ENCODE data around the gene AK9. TPM values are rescaled to one million over a fixed set of nuclear protein-coding genes. Genes with fewer than 3 reads are reported as not detected.
"Not testable (repeated sequence)": the region's sequence is repeated elsewhere in the genome, so short reads cannot be mapped to it uniquely, and the experiment has no call there.

AK9 gene
- total RNA-seq, 2 experiments from 2014 or later, result 2.9 to 3.1 TPM

DNA sequence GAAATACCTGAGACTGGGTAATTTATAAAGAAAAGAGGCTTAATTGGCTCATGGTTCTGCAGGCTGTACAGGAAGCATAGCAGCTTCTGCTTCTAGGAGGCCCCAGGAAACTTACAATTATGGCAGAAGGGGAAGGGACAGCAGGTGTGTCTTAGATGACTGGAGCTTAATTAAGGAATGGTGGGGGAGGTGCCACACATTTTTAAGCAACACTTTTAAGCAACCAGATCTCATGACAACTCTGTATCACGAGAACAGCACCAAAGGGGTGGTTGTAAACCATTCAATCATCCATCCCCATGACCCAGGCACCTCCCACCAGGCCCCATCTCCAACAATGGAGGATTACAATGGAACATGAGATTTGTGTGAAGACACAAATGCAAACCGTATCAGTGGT is 27.0 kb upstream of the AK9 start:
- no peak for DNase-seq
- no peaks in the 10 kb centered on the region for H3K27me3 Mint-ChIP-seq (ENCODE audit: low read depth)
- CTCF ChIA-PET, result interaction anchor here (1.2 kb wide), 1 partner anchor 322 kb away, joined by 7 read pairs; no protein-coding TSS in a partner anchor
- H3K4me1 Mint-ChIP-seq (ENCODE audit: low read depth), result no peaks in the 10 kb centered on the region
- no peak overlapping the region for H3K4me3 Mint-ChIP-seq
- no peaks in the 10 kb centered on the region for H3K9me3 Mint-ChIP-seq (ENCODE audit: insufficient read depth)
- POLR2A ChIA-PET, result no interaction called here
- ATAC-seq, result no peak
- H3K27ac Mint-ChIP-seq, result no peak overlapping the region
- H3K36me3 Mint-ChIP-seq (ENCODE audit: low read depth), result peaks cover 2% of the 10 kb centered on the region

DNA sequence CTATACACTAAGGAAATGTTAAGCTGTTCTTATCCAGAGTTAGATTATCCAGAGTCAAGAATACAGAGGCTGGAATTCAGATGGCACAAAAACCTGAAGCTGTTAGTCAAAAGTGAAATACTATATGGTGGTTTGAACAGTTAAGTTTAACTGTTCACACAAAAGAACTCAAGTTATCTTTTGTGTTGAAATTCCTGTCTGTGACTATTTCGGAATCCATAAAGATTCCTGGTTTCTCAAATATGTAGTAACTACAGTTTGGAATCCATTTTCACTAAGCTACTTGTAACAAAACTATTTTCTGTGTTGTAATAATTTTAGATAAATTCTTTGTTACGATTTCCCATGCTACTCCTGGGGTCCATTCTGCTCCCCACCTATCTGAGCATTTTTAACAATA is 24.6 kb upstream of the AK9 start:
- H3K4me1 Mint-ChIP-seq (ENCODE audit: low read depth), result no peaks in the 10 kb centered on the region
- POLR2A ChIA-PET, result no interaction called here
- peaks cover 2% of the 10 kb centered on the region for H3K36me3 Mint-ChIP-seq (ENCODE audit: low read depth)
- H3K27me3 Mint-ChIP-seq (ENCODE audit: low read depth), result no peaks in the 10 kb centered on the region
- DNase-seq (no peak), ATAC-seq (no peak)
- CTCF ChIA-PET, result interaction anchor here (1.2 to 3.1 kb wide), 3 partner anchors 10 to 324 kb away, joined by 5 to 31 read pairs (median 7); no protein-coding TSS in a partner anchor
- H3K27ac Mint-ChIP-seq, result no peak overlapping the region
- no peaks in the 10 kb centered on the region for H3K9me3 Mint-ChIP-seq (ENCODE audit: insufficient read depth)
- H3K4me3 Mint-ChIP-seq, result no peak overlapping the region

DNA sequence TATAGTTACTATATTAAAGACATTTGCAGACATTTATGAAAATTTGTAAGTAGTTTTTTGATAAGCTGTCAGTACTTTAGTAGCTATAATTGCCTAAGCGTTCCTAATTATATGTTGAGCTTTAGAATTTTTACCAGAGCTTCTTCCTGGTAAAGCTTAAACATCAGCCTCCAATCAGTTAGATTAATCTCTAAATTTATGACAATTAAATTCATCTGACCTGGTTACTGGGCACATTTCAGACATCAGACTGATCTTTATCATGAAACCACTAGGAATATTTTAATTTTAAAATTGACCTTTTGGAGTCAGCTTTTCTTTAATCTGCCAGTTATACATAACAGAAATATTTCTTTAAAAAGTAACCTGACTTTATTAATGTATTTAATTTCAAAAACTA is 23.6 kb upstream of the AK9 start:
- Mint-ChIP-seq H3K36me3 (ENCODE audit: low read depth) (peaks cover 2% of the 10 kb centered on the region), H3K27me3 (ENCODE audit: low read depth) (no peaks in the 10 kb centered on the region), H3K4me3 (no peak overlapping the region), H3K9me3 (ENCODE audit: insufficient read depth) (no peaks in the 10 kb centered on the region), H3K27ac (no peak overlapping the region), H3K4me1 (ENCODE audit: low read depth) (no peaks in the 10 kb centered on the region)
- DNase-seq (no peak), ATAC-seq (no peak)
- ChIA-PET POLR2A (no interaction called here), CTCF (interaction anchor here (1.2 to 3.1 kb wide), 3 partner anchors 9 to 325 kb away, joined by 5 to 31 read pairs (median 7); no protein-coding TSS in a partner anchor)

DNA sequence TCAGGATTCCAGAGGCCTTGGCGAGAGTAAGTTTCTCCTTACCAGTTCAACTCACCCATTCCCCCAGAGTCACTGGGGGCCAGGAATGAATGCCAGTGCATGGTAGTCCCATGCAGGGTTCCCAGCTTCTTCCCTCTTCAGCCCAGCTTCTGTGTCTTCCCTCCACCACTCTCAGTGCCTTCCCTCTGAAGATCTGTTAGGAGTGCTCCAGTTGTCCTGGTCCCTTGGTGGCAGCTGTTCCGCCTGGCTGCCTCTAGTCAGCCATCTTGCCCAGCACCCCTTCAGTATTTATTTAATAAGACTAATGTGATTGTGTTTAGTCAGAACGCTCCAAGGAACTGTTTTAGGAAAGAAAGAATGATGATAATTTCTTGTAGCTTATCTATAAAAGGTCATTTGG is 23.2 kb upstream of the AK9 start:
- H3K27me3 Mint-ChIP-seq (ENCODE audit: low read depth), result no peaks in the 10 kb centered on the region
- H3K9me3 Mint-ChIP-seq (ENCODE audit: insufficient read depth), result no peaks in the 10 kb centered on the region
- no peaks in the 10 kb centered on the region for H3K4me1 Mint-ChIP-seq (ENCODE audit: low read depth)
- CTCF ChIA-PET, result interaction anchor here (1.2 to 3.1 kb wide), 2 partner anchors 69 to 326 kb away, joined by 5 to 31 read pairs; no protein-coding TSS in a partner anchor
- ATAC-seq (no peak), DNase-seq (no peak)
- POLR2A ChIA-PET, result no interaction called here
- peaks cover 2% of the 10 kb centered on the region for H3K36me3 Mint-ChIP-seq (ENCODE audit: low read depth)
- H3K27ac Mint-ChIP-seq, result no peak overlapping the region
- H3K4me3 Mint-ChIP-seq, result no peak overlapping the region

DNA sequence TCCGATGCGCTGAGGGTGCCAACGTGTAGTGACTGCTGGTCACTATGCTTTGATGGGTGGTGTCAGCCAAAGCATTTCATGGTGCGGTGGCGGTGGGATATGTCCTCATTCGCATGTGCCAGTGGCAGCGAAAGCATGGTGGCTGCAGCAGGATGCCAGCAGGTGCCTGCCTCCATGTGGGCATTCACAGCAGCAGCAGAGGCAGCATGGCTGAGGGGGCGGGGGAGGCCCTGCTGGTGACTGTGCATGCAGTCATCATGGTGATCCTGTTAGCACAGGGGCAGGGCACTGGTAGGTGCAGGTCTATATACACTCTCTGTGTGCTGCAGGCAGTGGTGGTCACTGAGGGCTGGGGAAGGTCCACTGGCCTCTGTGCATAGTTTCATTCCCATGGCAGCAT is 22.1 kb upstream of the AK9 start:
- Mint-ChIP-seq H3K4me3 (no peak overlapping the region), H3K27me3 (ENCODE audit: low read depth) (no peaks in the 10 kb centered on the region), H3K9me3 (ENCODE audit: insufficient read depth) (no peaks in the 10 kb centered on the region), H3K27ac (no peak overlapping the region), H3K36me3 (ENCODE audit: low read depth) (peaks cover 4% of the 10 kb centered on the region), H3K4me1 (ENCODE audit: low read depth) (no peaks in the 10 kb centered on the region)
- POLR2A ChIA-PET, result no interaction called here
- CTCF ChIA-PET, result interaction anchor here (5.4 kb wide), 1 partner anchor 326 kb away, joined by 42 read pairs; no protein-coding TSS in a partner anchor
- no peak for ATAC-seq
- DNase-seq, result no peak

DNA sequence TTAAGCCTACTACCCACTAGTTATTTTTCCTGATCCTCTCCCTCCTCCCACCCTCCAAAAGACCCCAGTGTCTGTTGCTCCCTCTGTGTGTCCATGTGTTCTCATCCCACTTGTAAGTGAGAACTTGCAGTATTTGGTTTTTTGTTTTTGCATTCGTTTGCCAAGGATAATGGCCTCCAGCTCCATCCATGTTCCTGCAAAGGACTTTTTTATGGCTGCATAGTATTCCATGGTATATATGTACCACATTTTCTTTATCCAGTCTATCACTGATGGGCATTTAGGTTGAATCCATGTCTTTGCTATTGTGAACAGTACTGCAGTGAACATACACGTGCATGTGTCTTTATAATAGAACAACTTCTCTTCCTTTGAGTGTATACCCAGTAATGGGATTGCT is 17.1 kb upstream of the AK9 start:
- H3K27ac Mint-ChIP-seq; DNase-seq; POLR2A ChIA-PET; H3K4me1 Mint-ChIP-seq (ENCODE audit: low read depth); H3K36me3 Mint-ChIP-seq (ENCODE audit: low read depth); H3K27me3 Mint-ChIP-seq (ENCODE audit: low read depth); ATAC-seq; H3K9me3 Mint-ChIP-seq (ENCODE audit: insufficient read depth); H3K4me3 Mint-ChIP-seq: not testable (repeated sequence)
- CTCF ChIA-PET, result interaction anchor here (5.4 kb wide), 1 partner anchor 331 kb away, joined by 42 read pairs; no protein-coding TSS in a partner anchor

DNA sequence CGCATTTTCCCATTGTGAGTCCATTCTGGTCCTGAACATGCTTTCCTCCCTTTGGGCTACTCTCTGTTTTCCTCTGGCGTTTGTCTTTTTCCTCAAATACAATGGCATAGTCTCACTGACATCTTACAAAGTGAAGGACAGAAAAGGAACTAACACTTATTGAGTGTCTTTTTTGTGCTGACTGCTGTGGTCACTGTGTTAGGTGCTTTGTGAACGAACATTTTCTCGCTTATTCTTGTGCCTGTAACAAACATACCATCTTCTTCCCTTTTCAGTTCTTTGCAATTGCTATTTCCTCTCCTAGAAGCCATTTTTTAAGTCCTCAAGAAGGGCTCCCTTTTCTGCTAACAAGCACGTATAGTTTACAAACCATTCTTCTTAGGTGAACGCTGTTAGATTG is 15.5 kb upstream of the AK9 start:
- peaks cover 9% of the 10 kb centered on the region for H3K4me1 Mint-ChIP-seq (ENCODE audit: low read depth)
- H3K9me3 Mint-ChIP-seq (ENCODE audit: insufficient read depth), result no peaks in the 10 kb centered on the region
- no peak for ATAC-seq
- no peaks in the 10 kb centered on the region for H3K27me3 Mint-ChIP-seq (ENCODE audit: low read depth)
- no peak for DNase-seq
- no peak overlapping the region for H3K27ac Mint-ChIP-seq
- ChIA-PET POLR2A (no interaction called here), CTCF (interaction anchor here (8.0 kb wide), 1 partner anchor 332 kb away, joined by 203 read pairs; no protein-coding TSS in a partner anchor)
- no peak overlapping the region for H3K4me3 Mint-ChIP-seq
- peaks cover 4% of the 10 kb centered on the region for H3K36me3 Mint-ChIP-seq (ENCODE audit: low read depth)

DNA sequence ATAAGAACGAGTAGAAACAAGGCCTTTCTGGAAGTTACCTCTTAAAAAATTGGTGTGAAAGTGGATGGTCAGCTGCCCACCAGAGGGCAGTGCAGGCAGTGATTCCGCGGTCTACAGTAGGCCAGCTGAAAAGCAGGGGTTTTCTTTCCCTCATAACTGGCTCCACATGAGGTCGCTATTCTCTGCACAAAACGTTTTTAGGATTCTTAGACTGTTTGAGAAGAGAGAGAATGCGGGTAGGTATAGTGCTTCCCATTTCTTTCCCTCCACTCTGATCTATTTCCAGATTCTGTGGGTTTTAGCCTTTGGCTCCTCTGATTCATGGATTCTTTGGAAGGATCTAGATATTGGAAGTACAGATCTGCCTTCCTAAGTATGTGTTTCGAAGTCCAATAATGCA is 14.3 kb upstream of the AK9 start:
- Mint-ChIP-seq H3K27ac (no peak overlapping the region), H3K9me3 (ENCODE audit: insufficient read depth) (no peaks in the 10 kb centered on the region), H3K36me3 (ENCODE audit: low read depth) (peaks cover 4% of the 10 kb centered on the region), H3K4me1 (ENCODE audit: low read depth) (peaks cover 9% of the 10 kb centered on the region), H3K27me3 (ENCODE audit: low read depth) (no peaks in the 10 kb centered on the region), H3K4me3 (no peak overlapping the region)
- peak; percentile 98 for ATAC-seq
- peak; percentile 87 for DNase-seq
- ChIA-PET CTCF (interaction anchor here (0.6 to 8.0 kb wide), 19 partner anchors 8 to 706 kb away, joined by 3 to 203 read pairs (median 5); partner anchors contain the start of genes AK9 and FIG4), POLR2A (interaction anchor here (1.0 kb wide), 1 partner anchor 335 kb away, joined by 6 read pairs; no protein-coding TSS in a partner anchor)

DNA sequence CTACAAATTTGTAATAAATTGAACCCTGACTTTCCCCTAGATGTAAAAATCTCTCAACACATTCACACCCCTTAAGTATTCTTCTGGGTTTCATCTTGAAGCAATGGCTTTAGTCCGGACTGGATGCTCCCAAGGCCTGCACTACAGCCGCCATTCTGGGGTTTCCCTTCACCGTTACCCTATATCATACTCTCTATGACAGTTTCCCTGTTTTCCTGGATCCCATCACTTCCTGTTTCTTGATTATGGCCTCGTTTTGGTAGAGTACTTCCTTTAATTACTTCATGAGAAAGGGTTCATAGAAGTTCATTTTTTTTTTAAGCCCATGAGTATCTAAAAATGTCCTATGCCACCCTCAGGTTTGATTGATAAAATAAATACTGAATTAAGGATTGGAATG is 11.8 kb upstream of the AK9 start:
- Mint-ChIP-seq H3K4me3 (no peak overlapping the region), H3K4me1 (ENCODE audit: low read depth) (peaks cover 9% of the 10 kb centered on the region), H3K27me3 (ENCODE audit: low read depth) (no peaks in the 10 kb centered on the region), H3K27ac (no peak overlapping the region), H3K9me3 (ENCODE audit: insufficient read depth) (no peaks in the 10 kb centered on the region), H3K36me3 (ENCODE audit: low read depth) (no peaks in the 10 kb centered on the region)
- CTCF ChIA-PET, result interaction anchor here (0.6 to 8.0 kb wide), 6 partner anchors 11 to 758 kb away, joined by 3 to 203 read pairs (median 6); partner anchors contain the start of genes AK9 and FIG4
- POLR2A ChIA-PET, result no interaction called here
- no peak for DNase-seq
- no peak for ATAC-seq

DNA sequence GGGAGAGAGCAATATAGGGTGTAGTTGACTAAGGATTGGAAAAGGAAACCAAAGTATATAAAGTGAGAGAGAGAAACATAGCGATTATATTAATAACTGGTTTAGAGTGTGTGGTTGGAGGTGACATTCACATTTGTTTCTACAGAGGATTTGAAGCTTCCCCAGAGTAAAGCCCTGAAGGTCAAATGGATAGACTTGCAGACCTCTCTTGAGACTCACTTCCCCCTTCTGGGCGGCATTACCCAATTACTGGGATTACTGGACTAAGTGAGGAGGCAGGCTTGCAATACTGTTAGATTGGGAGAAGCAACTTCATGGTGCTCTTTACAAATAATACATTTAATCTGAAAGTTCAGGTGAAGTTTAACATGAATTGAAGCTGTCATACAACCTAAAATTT is 10.8 kb upstream of the AK9 start:
- H3K27ac Mint-ChIP-seq, result no peak overlapping the region
- no peak for ATAC-seq
- H3K4me1 Mint-ChIP-seq (ENCODE audit: low read depth), result peaks cover 9% of the 10 kb centered on the region
- no peak overlapping the region for H3K4me3 Mint-ChIP-seq
- DNase-seq, result no peak
- H3K9me3 Mint-ChIP-seq (ENCODE audit: insufficient read depth), result no peaks in the 10 kb centered on the region
- ChIA-PET POLR2A (no interaction called here), CTCF (interaction anchor here (1.9 to 8.0 kb wide), 2 partner anchors 10 to 337 kb away, joined by 10 to 203 read pairs; partner anchors contain the start of genes AK9 and FIG4)
- H3K27me3 Mint-ChIP-seq (ENCODE audit: low read depth), result no peaks in the 10 kb centered on the region
- H3K36me3 Mint-ChIP-seq (ENCODE audit: low read depth), result no peaks in the 10 kb centered on the region

DNA sequence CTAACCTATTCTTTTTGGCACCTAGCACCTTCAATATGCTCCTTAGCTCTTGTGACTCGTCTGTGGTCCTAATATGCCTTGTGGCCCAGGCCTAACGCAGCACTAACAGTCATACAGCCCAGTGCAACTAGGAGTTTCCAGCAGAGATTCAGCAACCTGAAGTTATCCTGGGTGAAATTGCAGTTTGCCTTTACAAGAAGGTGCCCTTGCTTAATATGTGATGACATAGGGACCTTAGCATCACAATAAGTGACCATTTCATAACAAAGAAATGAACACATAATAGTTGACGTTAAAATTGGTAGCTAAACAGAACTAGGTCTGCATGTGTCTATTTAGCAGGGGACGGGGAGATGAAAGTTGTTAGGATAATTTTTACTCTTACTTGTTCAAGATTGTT is 10.2 kb upstream of the AK9 start:
- ATAC-seq, result no peak
- ChIA-PET POLR2A (no interaction called here), CTCF (interaction anchor here (1.4 to 8.0 kb wide), 3 partner anchors 10 to 338 kb away, joined by 4 to 203 read pairs (median 10); partner anchors contain the start of genes AK9 and FIG4)
- Mint-ChIP-seq H3K9me3 (ENCODE audit: insufficient read depth) (no peaks in the 10 kb centered on the region), H3K36me3 (ENCODE audit: low read depth) (peaks cover 3% of the 10 kb centered on the region), H3K4me1 (ENCODE audit: low read depth) (peaks cover 6% of the 10 kb centered on the region), H3K27ac (no peak overlapping the region), H3K4me3 (no peak overlapping the region), H3K27me3 (ENCODE audit: low read depth) (no peaks in the 10 kb centered on the region)
- no peak for DNase-seq

DNA sequence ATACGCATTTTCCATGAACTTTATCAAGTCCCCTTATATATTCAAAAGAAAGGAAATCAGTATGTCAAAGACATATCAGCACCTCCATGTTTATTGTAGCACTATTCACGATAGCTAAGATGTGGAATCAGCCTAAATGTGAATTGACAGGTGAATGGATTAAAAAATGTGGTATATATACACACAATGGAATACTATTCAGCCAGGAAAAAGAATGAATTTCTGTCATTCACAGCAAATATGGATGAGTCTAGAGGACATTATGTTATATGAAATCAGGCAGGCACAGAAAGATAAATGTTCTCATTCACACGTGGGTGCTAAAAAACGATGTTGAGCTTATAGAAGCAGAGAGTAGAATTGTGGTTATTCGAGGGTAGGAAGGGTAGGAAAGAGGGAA is 5.4 kb upstream of the AK9 start:
- H3K9me3 Mint-ChIP-seq (ENCODE audit: insufficient read depth), result no peaks in the 10 kb centered on the region
- ChIA-PET POLR2A (no interaction called here), CTCF (interaction anchor here (0.7 to 3.0 kb wide), 3 partner anchors 9 to 343 kb away, joined by 3 to 17 read pairs (median 6); no protein-coding TSS in a partner anchor)
- H3K4me3 Mint-ChIP-seq, result no peak overlapping the region
- ATAC-seq, result no peak
- no peak overlapping the region for H3K27ac Mint-ChIP-seq
- peaks cover 5% of the 10 kb centered on the region for H3K36me3 Mint-ChIP-seq (ENCODE audit: low read depth)
- H3K27me3 Mint-ChIP-seq (ENCODE audit: low read depth), result no peaks in the 10 kb centered on the region
- peaks cover 8% of the 10 kb centered on the region for H3K4me1 Mint-ChIP-seq (ENCODE audit: low read depth)
- no peak for DNase-seq

All from activated CD8-positive, alpha-beta T cell treated with anti-CD3 and anti-CD28 coated beads, Interleukin-2, amount 10 ng/mL, durations not matched to agents 7 days and 5 days (primary cell).